ENCODE results near the gene BZW1.
A peak's percentile ranks its signal among the peaks of the same experiment; 100 is the strongest.

The BZW1 gene

GRCh38 chr2:200843993-200844948, 32.6 kb downstream of the BZW1 start:
- DNase-seq, result no peak

- no peak for DNase-seq
Observed at GRCh38 chr2:200845194-200845593, 33.5 kb downstream of the BZW1 start.

GRCh38 chr2:200845669-200846325, 34.1 kb downstream of the BZW1 start:
- DNase-seq, result no peak

GRCh38 chr2:200847269-200847668, 35.6 kb downstream of the BZW1 start:
- DNase-seq, result no peak

GRCh38 chr2:200847939-200848338, 36.2 kb downstream of the BZW1 start:
- no peak for DNase-seq

- DNase-seq, result no peak
Observed at GRCh38 chr2:200850512-200851256, 39.0 kb downstream of the BZW1 start.

GRCh38 chr2:200851398-200852248, 39.9 kb downstream of the BZW1 start:
- no peak for DNase-seq

GRCh38 chr2:200852605-200853004, 40.9 kb downstream of the BZW1 start:
- DNase-seq, result no peak

- no peak for DNase-seq
Observed at GRCh38 chr2:200856806-200857205, 45.1 kb downstream of the BZW1 start.

- no peak for DNase-seq
Observed at GRCh38 chr2:200860092-200860795, 48.5 kb downstream of the BZW1 start.

- no peak for DNase-seq
Observed at GRCh38 chr2:200861617-200862155, 50.0 kb downstream of the BZW1 start.

GRCh38 chr2:200862532-200863000, 50.9 kb downstream of the BZW1 start:
- DNase-seq, result peak; percentile 29

GRCh38 chr2:200863782-200864175, 52.1 kb downstream of the BZW1 start:
- peak; percentile 36 for DNase-seq

- peak; percentile 96 for DNase-seq
Observed at GRCh38 chr2:200864176-200865034, 52.7 kb downstream of the BZW1 start, which contains the start of gene CLK1. Gene CLK1, minus strand, starts transcription at chr2:200864658. Its CDS starts 2,796 bp downstream, at chr2:200861862.

- no peak for DNase-seq
Observed at GRCh38 chr2:200869014-200869413, 57.3 kb downstream of the BZW1 start.

GRCh38 chr2:200871151-200871550, 59.4 kb downstream of the BZW1 start:
- no peak for DNase-seq

GRCh38 chr2:200873560-200873959, 61.9 kb downstream of the BZW1 start:
- no peak for DNase-seq

All from NCI-H345 (cell line).